Central memory CD4-positive, alpha-beta T cell (primary cell): ENCODE data around the gene SLC38A6.

Experiments
- DNase-seq: peaks from one replicate; pipeline ENCODE4 v3.0.0; 2022

Gene SLC38A6

DNA sequence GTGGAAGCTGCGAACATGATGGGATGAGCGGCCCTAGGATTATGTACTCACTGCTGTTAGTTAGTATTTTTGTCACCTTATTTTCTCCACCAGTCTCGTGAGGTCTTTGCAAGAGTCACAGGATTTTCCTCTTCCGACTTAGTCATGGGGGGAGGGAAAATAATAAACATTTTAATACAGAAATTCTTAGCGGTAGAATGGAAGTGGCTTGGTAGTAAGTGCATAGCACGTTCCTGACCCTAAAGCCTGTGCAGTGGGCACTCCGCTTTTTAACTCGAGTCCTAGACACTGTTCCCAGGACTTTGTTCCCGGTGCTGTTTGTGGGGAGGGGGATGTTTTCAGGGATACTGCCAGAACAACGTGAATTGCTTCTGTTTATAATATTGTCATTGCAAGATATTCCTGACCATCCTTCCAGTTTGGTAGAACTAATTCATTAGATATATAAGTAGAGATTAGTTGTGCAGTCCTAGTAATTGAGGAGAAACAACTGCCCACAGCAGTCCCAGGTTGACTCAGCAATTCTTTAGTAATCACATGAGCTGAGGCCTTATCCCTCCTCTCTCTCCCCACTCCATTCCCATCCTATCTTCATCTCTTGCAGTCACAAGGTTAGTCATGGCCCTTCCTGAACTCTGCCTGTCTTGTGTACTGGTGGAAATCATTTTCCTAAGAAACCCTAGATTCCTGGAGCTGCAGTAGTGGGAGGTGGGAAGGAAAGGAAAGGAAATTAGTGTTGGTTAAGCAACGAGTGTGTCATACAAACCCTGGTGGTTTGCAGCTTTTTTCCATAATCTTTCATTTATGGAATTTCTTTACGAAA lies 799 bp downstream of the SLC38A6 start:
- DNase-seq = no peak

DNA sequence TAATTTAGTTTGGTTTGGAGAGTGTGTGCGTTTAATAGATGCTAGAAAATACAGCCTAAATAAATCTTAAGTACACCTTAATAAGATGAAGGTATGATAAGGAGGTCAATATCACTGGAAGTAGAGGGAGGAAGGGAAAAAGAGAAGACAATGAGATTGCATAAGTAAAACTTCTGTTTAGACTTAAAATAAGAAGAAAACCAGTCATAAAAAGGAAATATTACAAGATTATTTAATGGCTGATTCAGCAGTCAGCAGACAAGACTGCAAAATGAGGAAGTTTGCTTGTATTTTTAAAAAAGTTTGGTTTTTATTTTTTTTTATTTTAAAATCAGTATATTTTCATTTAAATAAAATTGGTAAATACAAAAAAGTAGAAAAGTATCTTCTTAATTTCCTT lies 3.2 kb downstream of the SLC38A6 start:
- DNase-seq = no peak

DNA sequence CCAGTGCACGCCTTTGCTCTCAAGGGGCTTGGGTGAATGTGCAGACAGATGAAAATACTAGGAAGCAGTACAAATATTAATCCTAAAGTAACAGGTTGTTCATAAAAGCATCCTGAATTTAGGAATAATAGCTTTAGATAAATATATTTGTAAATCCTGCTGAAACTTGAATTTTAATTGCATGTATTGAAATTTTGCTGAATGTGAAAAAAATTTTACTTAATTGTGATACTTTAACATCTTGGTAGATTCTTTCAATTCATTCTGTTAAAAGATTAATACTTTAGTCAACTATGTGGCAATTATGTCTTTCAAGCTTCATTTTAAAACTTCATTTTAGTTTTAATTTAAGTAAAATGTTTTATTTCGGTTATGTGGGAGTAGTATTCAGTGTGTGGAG lies 5.5 kb downstream of the SLC38A6 start:
- no peak for DNase-seq

DNA sequence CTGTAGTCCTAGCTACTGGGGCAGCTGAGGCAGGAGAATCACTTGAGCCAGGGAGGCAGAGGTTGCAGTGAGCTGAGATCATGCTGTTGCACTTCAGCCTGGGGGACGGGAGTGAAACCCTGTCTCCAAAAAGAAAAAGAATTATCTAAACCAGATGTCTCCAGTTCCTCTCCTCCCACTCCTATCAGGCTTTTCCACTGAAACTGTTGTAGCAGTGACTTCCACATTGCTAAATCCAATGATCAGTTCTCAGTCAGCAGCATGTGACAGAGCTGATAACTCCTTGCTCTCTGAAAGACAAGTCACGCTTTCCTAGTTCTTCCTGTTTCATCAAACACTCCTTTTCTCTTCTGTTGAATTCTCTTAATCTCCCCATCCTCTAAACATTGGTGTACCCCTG lies 8.6 kb downstream of the SLC38A6 start:
- DNase-seq = no peak

GRCh38 chr14:60998617-60999016 lies 17.6 kb downstream of the SLC38A6 start:
- no peak for DNase-seq

- no peak for DNase-seq
These were observed 18.5 kb downstream of the SLC38A6 start for GRCh38 chr14:60999536-60999935.

- DNase-seq = no peak
These were observed 22.5 kb downstream of the SLC38A6 start for GRCh38 chr14:61003571-61003970.

DNA sequence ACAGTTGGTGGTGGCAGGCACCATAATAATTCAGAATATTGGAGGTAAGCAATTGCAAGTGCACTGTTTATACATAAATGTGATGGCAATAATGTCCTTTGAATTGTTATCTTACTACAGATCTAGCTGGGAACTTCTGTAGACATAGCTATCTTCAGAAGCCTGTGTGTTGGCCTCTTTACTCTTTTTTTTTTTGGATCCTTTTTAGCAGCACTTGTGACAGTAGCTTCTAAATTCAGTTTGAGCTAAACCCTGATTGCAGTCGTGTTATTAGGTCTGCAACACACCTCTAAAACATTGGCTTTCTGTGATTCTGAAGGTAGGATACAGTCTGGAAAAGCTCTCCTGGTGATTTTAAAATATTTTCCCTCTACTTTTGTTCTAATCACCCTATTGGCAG lies 38.5 kb downstream of the SLC38A6 start:
- no peak for DNase-seq

DNA sequence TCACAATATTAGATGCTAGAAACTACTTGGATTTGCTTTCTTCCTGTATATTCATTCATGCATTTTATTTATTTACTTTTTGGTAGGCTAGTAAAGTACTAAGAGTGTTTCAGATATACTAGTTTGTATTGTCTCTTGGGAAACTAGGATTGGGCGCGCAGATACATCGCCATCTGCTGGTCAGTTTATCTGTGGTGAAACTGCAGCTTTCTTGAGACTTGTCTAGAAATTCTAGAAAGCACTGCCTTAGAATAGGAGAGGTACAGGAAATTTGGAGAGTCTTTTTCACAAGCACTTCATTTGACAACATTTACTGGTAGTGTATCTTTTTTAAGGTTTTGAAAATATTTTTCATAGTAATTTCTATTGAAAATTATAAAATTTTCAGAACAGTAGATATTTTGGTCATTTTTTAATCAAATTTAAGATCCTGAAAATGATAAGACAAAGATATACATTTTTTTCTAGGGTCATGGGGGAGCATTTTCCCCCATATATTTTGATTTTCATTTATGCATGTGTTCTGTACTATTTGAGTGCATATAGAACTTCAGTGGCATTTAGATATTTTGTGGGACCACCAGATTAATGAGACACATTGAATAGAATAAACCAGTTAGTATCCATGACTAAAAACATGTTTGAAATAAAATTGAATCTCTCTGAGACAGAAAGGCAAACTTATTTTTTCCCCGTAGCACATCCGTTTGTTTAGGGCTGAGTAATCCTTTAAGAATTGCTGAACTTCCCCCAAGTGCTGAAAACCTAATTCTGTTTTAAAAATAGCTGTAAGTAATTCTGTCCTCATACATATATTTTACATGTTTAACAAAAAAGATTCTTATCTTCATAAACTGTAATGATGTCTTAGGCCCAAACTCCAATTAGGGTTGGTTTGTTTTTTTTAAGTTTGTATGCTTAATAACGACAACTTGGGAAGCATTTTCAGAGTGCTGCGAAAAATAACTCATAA lies 44.5 kb downstream of the SLC38A6 start:
- peak; percentile 23 for DNase-seq

- no peak for DNase-seq
These were observed 45.5 kb downstream of the SLC38A6 start for GRCh38 chr14:61026526-61026925.

GRCh38 chr14:61031026-61031425 lies 50.0 kb downstream of the SLC38A6 start:
- DNase-seq = no peak

- no peak for DNase-seq
These were observed 52.0 kb downstream of the SLC38A6 start for GRCh38 chr14:61033054-61033453.

- no peak for DNase-seq
These were observed 52.8 kb downstream of the SLC38A6 start for GRCh38 chr14:61033855-61034254.

DNA sequence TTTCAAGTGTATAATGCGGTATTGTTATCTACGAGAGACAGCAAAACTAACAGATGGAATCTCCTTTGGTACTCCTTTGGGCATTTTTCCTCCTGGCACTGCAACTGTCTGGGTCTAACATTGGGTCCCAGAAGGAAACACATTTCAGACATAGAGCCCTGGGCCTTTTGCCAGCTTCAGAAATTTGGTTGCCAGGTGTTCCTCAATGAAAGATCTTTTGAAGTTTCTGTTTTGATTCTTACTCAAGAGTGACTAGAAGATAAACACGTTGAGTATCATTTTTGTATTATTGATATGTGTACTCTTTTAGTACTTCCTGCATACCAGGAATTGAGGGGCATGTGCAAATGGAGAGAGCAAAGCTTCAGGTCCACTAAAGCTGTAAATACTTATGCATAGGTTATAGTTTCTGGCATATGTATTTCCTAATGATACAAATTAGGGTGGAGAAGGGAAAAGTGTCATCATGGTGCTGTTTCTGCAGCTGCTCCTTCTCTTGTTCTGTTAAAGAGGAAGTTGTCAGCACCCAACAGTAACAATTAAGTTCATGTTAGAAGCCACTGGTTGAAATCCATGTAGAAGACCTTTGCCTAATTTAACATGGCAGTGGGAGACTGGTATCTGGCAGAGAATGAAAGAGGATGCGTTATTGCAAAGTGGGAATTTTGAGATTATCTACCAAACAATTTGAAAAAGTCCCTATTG lies 53.5 kb downstream of the SLC38A6 start:
- no peak for DNase-seq

- DNase-seq = no peak
These were observed 56.2 kb downstream of the SLC38A6 start for GRCh38 chr14:61037215-61037614.

DNA sequence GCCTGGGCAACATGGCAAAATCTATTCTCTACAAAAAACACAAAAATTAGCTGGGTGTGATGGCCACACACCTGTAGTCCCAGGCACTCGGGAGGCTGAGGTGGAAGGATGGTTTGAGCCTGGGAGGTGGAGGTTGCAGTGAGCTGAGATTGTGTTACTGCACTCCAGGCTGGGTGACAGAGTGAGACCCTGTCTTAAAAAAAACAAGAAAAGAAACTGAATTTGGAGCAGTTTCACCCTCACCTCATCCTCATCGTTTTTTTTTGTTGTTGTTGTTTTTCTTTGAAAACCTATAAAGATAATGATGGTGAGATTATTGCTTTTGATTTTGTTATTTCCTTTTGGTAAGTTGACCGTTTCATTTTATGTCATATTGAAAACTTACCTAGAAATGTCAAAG lies 60.7 kb downstream of the SLC38A6 start:
- DNase-seq = no peak

DNA sequence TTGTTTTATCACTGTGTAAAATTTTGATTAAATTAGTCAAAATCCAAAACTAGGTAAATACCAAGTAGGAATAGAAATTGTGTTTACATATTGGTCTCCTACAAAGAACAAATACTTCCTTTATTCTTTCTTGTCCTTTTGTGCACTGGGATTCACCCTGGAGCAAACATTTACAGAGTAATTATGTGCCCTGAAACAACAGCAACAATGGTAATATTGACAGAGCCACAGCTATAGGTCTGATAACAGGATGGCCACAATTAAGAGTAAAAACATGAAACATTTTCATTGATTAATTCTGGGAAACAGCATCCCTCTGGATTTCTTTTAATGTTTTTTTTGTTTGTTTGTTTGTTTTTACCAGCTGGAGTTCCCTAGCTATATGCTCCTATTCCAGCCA lies 61.2 kb downstream of the SLC38A6 start:
- DNase-seq = no peak

DNA sequence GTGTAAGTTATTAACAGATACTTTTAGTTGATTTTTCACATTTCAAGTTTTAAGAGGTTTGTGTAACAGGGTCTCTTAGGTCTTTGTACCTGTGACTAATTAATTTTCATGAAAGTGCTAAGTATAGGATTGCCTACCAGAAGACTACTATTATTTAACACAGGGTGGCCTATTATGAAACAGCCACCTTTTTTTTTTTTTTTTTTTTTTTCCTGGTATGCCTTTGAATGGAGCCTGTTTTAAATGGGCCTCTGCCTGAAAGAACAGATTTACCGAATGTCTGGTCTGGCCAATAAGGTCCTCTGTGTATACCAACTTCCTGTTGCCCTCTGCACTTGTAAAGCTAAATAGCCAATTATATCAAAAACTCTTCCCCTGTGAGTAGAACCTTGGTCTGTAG lies 62.5 kb downstream of the SLC38A6 start:
- no peak for DNase-seq

- no peak for DNase-seq
These were observed 66.0 kb downstream of the SLC38A6 start for GRCh38 chr14:61047021-61047420.

DNA sequence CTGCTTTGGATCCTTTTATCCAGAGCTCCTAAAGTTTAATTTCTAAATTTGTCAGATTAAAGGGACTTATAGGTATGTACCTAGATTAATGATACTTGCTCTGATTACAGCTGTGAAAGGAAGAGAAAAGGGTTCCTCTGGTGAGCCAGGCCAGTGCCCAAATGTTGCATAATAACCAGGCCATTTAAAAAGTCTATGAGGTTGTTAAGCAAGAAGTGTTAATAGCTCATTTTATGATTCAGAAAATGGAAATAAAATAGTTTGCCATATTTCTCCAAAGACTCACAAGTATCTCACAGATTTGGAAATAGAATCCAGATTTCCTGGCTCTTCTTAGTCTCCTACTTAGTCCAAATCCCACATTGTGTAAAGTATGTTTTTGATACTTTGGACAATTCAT lies 67.6 kb downstream of the SLC38A6 start:
- DNase-seq = no peak

GRCh38 chr14:61050417-61050816 lies 69.4 kb downstream of the SLC38A6 start:
- DNase-seq = no peak

- no peak for DNase-seq
These were observed 70.0 kb downstream of the SLC38A6 start for GRCh38 chr14:61051051-61051450.

DNA sequence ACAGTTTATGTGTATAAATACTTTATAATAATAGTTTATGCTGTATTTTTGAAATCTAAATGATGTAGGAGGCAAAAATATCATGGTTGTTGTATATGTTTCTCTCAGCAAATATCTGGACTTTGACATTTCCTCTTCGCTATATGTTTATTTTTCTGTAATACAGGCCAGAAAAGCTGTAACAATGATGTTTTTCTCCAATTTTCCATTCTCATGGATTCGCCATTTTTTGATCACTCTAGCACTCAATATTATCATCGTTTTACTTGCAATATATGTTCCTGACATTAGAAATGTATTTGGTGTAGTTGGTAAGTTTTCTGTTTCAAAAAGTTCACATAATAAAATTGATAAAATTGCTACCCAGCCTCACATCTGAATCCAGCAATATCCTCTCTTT lies 70.6 kb downstream of the SLC38A6 start:
- DNase-seq = no peak
